ENCODE measurements around the gene CEP70.

- TF ChIP-seq CTCF (conservative IDR thresholded peaks at IDR 0.05; ENCODE audit: low read depth, low read length), result no peak
- no peak for TF ChIP-seq EZH2 (IDR thresholded peaks at IDR 0.05; ENCODE audit: borderline replicate concordance, low read depth, low read length, poor library complexity, severe bottlenecking)
These were observed 6.2 kb upstream of the CEP70 start for GRCh38 chr3:138600100-138600745.
